IMR-90 (cell line): ENCODE results near the gene RLF.

ENCODE experiments used
- CEBPB ChIP-seq: IDR thresholded peaks from 2 replicates; pipeline ENCODE4 v1.6.1; 2012; ENCODE audit warnings: low read depth, low read length, improper control_type of control experiment
- FOS ChIP-seq: fragments of 150-350 bp; IDR thresholded peaks from 2 replicates; pipeline ENCODE4 v1.6.1; 2016; ENCODE audit warnings: low read depth, low read length
- POLR2A ChIP-seq: IDR thresholded peaks from 2 replicates; pipeline ENCODE4 v1.6.1; 2012; ENCODE audit warnings: mild to moderate bottlenecking, low read depth, low read length
- RAD21 ChIP-seq: IDR thresholded peaks from 2 replicates; pipeline ENCODE4 v1.6.1; 2012; ENCODE audit warnings: low read length, improper control_type of control experiment
- SMC3 ChIP-seq: fragments of 150-350 bp; IDR thresholded peaks from 2 replicates; pipeline ENCODE4 v1.6.1; 2016; ENCODE audit warnings: low read depth, mild to moderate bottlenecking, antibody characterized with exemption, low read length, moderate library complexity
- TF ChIP-seq, protein P1 (sequence below): conservative IDR thresholded peaks from 2 replicates; pipeline ENCODE4 v1.5.1; 2012; ENCODE audit warnings: mild to moderate bottlenecking, low read depth, low read length, improper control_type of control experiment
- TF ChIP-seq, protein P2 (sequence below): fragments of 150-350 bp; IDR thresholded peaks from 2 replicates; pipeline ENCODE4 v1.6.1; 2017; ENCODE audit warnings: mild to moderate bottlenecking, antibody characterized with exemption, low read length, low read depth

DNA sequence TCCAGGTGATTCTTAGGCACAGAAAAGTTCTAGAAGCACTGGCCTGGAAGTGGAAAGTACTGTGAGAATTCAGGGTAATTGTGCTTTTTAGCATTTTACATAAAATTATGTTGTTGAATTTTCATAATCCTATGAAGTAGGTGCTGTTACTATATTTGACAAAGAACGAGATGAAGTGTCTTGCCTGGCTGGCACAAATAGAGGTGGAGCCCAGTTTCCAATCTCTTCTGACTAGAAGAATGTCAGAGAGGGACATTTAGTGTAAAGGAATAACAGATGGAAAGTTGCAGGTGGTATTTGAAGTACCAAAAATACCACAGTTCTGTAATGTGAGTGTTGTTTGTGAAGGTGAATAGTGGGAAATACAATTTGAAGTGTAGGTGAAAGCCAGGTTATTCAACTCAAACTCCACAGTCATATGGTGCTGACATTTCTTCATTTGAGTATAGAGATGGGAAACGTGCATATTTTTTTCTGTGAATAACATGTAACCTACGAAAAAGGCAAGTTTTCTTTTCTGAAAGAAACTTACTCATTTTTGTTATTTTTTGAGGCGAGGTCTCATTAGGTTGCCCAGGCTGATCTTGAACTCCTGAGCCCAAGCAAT, 83.1 kb downstream of the RLF start:
- TF ChIP-seq, protein P1, sequence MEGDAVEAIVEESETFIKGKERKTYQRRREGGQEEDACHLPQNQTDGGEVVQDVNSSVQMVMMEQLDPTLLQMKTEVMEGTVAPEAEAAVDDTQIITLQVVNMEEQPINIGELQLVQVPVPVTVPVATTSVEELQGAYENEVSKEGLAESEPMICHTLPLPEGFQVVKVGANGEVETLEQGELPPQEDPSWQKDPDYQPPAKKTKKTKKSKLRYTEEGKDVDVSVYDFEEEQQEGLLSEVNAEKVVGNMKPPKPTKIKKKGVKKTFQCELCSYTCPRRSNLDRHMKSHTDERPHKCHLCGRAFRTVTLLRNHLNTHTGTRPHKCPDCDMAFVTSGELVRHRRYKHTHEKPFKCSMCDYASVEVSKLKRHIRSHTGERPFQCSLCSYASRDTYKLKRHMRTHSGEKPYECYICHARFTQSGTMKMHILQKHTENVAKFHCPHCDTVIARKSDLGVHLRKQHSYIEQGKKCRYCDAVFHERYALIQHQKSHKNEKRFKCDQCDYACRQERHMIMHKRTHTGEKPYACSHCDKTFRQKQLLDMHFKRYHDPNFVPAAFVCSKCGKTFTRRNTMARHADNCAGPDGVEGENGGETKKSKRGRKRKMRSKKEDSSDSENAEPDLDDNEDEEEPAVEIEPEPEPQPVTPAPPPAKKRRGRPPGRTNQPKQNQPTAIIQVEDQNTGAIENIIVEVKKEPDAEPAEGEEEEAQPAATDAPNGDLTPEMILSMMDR, result no peak
- TF ChIP-seq POLR2A (no peak), SMC3 (no peak), CEBPB (no peak), FOS (no peak), RAD21 (no peak)
- TF ChIP-seq, protein P2, sequence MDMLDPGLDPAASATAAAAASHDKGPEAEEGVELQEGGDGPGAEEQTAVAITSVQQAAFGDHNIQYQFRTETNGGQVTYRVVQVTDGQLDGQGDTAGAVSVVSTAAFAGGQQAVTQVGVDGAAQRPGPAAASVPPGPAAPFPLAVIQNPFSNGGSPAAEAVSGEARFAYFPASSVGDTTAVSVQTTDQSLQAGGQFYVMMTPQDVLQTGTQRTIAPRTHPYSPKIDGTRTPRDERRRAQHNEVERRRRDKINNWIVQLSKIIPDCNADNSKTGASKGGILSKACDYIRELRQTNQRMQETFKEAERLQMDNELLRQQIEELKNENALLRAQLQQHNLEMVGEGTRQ, result no peak
